GM12875 (cell line): ENCODE measurements around the gene SCN2B.

Experiments
- H3K4me3 ChIP-seq: one replicate; pipeline ENCODE4 v1.5.1; 2011; ENCODE audit warnings: low read depth, low read length, control low read depth
- CTCF ChIP-seq: IDR thresholded peaks from 2 replicates; pipeline ENCODE4 v1.5.1; 2011; ENCODE audit warnings: low read depth, mild to moderate bottlenecking, control low read depth, inconsistent platforms, low read length, moderate library complexity, borderline replicate concordance; ENCODE audit not compliant: insufficient read depth

SCN2B gene

GRCh38 chr11:118126082-118126838, 50.2 kb downstream of the SCN2B start:
- no peak overlapping the region for H3K4me3 ChIP-seq
- TF ChIP-seq CTCF, result no peak

GRCh38 chr11:118124929-118125535, 51.4 kb downstream of the SCN2B start:
- no peak for TF ChIP-seq CTCF
- H3K4me3 ChIP-seq, result no peak overlapping the region

GRCh38 chr11:118120793-118121192, 55.6 kb downstream of the SCN2B start:
- no peak overlapping the region for H3K4me3 ChIP-seq

GRCh38 chr11:118117790-118118601, 58.4 kb downstream of the SCN2B start:
- no peak overlapping the region for H3K4me3 ChIP-seq
- no peak for TF ChIP-seq CTCF

More at GRCh38 chr11:118120793-118121192, 55.6 kb downstream of the SCN2B start:
- TF ChIP-seq CTCF, result no peak

DNA sequence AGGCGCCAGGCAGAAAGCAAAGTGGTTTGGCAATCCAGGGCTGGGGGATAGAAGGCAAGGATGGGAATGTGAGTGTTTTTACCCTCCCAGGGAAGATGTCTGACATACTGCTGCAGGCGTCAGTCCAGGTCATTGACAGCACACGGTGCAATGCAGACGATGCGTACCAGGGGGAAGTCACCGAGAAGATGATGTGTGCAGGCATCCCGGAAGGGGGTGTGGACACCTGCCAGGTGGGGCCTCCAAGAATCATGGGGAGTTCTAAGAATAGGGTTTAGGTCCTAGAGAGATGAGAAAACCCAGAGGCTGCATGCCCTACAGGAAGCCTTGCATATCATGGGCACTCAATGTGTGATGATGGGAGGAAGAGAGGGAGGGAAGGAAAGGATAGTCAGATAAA, 61.4 kb downstream of the SCN2B start:
- H3K4me3 ChIP-seq, result no peak overlapping the region
- no peak for TF ChIP-seq CTCF

DNA sequence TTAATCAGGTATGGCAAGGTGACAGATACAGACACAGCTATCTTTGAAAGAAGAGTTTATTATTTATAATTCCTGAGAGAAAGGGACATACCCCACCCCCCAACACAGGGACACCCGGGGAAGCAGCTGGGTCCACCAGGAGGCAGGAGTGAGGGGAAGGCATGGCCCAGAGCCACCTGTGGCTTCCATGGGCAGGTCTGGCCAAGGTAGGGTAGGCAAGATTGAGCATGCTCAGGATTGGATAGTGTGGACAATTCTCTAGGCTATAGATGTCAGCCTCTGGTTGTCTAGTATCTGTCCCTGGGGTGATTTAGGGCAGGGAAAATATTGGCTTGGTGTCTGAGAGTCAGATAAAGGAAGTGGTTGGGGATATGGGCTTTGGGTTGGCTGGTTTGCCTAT, 62.2 kb downstream of the SCN2B start:
- H3K4me3 ChIP-seq, result no peak overlapping the region
- no peak for TF ChIP-seq CTCF
